Measurements from ENCODE around the gene TFB2M. TPM values are rescaled to one million over a fixed set of nuclear protein-coding genes. Genes with fewer than 3 reads are reported as not detected.

The TFB2M gene
- total and polyA plus RNA-seq, 2 of the 13 experiments (the other 11 are each of a cell fraction or from before 2014, with no cell fraction given): 15.7 to 31.4 TPM

- TF ChIP-seq ZNF687 (CRISPR knock-in tag; IDR thresholded peaks at IDR 0.05) (peak; percentile 52), AHR (CRISPR knock-in tag; IDR thresholded peaks at IDR 0.05) (no peak), FIP1L1 (IDR thresholded peaks at IDR 0.05; ENCODE audit: borderline replicate concordance, insufficient read depth, low read depth, low read length) (no peak), ZNF564 (CRISPR knock-in tag; IDR thresholded peaks at IDR 0.05) (no peak), ZNF17 (CRISPR knock-in tag; IDR thresholded peaks at IDR 0.05) (no peak), KAT8 (CRISPR knock-in tag; IDR thresholded peaks at IDR 0.05) (no peak), MLLT10 (CRISPR knock-in tag; IDR thresholded peaks at IDR 0.05) (no peak), SETDB1 (CRISPR knock-in tag; IDR thresholded peaks at IDR 0.05; ENCODE audit: borderline replicate concordance) (no peak), ZNF678 (CRISPR knock-in tag; IDR thresholded peaks at IDR 0.05) (no peak), SNRNP70 (IDR thresholded peaks at IDR 0.05; ENCODE audit: low read depth, low read length) (no peak), NFATC3 (CRISPR knock-in tag; IDR thresholded peaks at IDR 0.05) (no peak), STAG1 (CRISPR knock-in tag; IDR thresholded peaks at IDR 0.05) (no peak), ZFX (CRISPR knock-in tag; IDR thresholded peaks at IDR 0.05; ENCODE audit: low read depth) (peak; percentile 33; the same call in 1 of the 2 replicates), ISL2 (CRISPR knock-in tag; IDR thresholded peaks at IDR 0.05) (no peak), BHLHE40 (IDR thresholded peaks at IDR 0.05; ENCODE audit: low read length) (0 out of 2 replicates have a peak, but pooled peaks have one; percentile 10), ZBTB38 (CRISPR knock-in tag; IDR thresholded peaks at IDR 0.05) (no peak), GZF1 (CRISPR knock-in tag; IDR thresholded peaks at IDR 0.05) (no peak), ELF3 (CRISPR knock-in tag; IDR thresholded peaks at IDR 0.05) (peak; percentile 35; the same call in 1 of the 2 replicates), RORA (CRISPR knock-in tag; IDR thresholded peaks at IDR 0.05) (no peak), ZNF567 (CRISPR knock-in tag; IDR thresholded peaks at IDR 0.05; ENCODE audit: borderline replicate concordance) (no peak), DBP (CRISPR knock-in tag; IDR thresholded peaks at IDR 0.05; ENCODE audit: not compliant biosample characterization) (no peak), ISX (CRISPR knock-in tag; conservative IDR thresholded peaks at IDR 0.05) (no peak), ZBTB34 (CRISPR knock-in tag; IDR thresholded peaks at IDR 0.05) (no peak), ZNF501 (CRISPR knock-in tag; IDR thresholded peaks at IDR 0.05) (no peak), DR1 (CRISPR knock-in tag; IDR thresholded peaks at IDR 0.05) (no peak), KLF13 (CRISPR knock-in tag; IDR thresholded peaks at IDR 0.05) (no peak)
These were observed 38.5 kb downstream of the TFB2M start (continued) for GRCh38 chr1:246527402-246528088.
